SK-N-SH (cell line): ENCODE measurements around the gene DUSP6. TPM values are rescaled to one million over a fixed set of nuclear protein-coding genes. Genes with fewer than 3 reads are reported as not detected.
A peak's percentile ranks its signal among the peaks of the same experiment; 100 is the strongest.

ENCODE experiments used
- CTCF ChIA-PET: fragments of 300-600, 350-600 bp; formaldehyde crosslinking; extraction: SDS; loops from one replicate; lab custom pipeline; 2021; lab: Yijun Ruan, JAX
- POLR2A ChIA-PET: fragments of 350-600 bp; sonication (Branson Sonifier 250); formaldehyde crosslinking; extraction: SDS; loops from one replicate; lab custom pipeline; 2020; ENCODE audit warnings: antibody characterized with exemption, inconsistent platforms; lab: Yijun Ruan, JAX
- DNase-seq: peaks from one replicate; pipeline ENCODE4 v3.0.0; 2012
- H2AFZ ChIP-seq: fragments of 200-600 bp; sonication (generic); 2 replicates; pipeline ENCODE4 v1.8.1; 2016; ENCODE audit warnings: antibody characterized with exemption, mild to moderate bottlenecking, low read depth
- H3F3A ChIP-seq: fragments of 200-600 bp; sonication (generic); replicated peaks from 2 replicates; pipeline ENCODE3; 2016; ENCODE audit warnings: antibody characterized with exemption, mild to moderate bottlenecking; ENCODE audit not compliant: insufficient read depth
- H3K27ac ChIP-seq, 2 experiments: fragments of 200-500 bp in 1 of 2; fragments of 200-600 bp in 1 of 2; sonication (Bioruptor generic) in 1 of 2; sonication (generic), shearing (Covaris generic) in 1 of 2; 2 replicates each; pipeline versions ENCODE4 v1.5.1 to v1.6.1; 2014 to 2016; ENCODE audit warnings: low read depth in 2 of 2, inconsistent platforms in 1 of 2, low read length in 1 of 2, mild to moderate bottlenecking in 1 of 2, mixed read lengths in 1 of 2
- H3K27me3 ChIP-seq: fragments of 200-600 bp; sonication (generic), shearing (Covaris generic); 2 replicates; pipeline ENCODE4 v1.6.1; 2016; ENCODE audit warnings: mixed run types; ENCODE audit not compliant: insufficient read depth
- H3K36me3 ChIP-seq, 2 experiments: fragments of 200-500 bp in 1 of 2; fragments of 200-600 bp in 1 of 2; sonication (Bioruptor generic) in 1 of 2; sonication (generic) in 1 of 2; replicated peaks in 1 of 2; 2 replicates each; pipeline versions ENCODE3 to v1.5.1; 2014 to 2016; ENCODE audit warnings: low read length in 1 of 2, mild to moderate bottlenecking in 1 of 2; ENCODE audit not compliant: insufficient read depth in 2 of 2, control insufficient read depth in 1 of 2
- H3K4me1 ChIP-seq, 2 experiments: fragments of 200-500 bp in 1 of 2; fragments of 200-600 bp in 1 of 2; sonication (Bioruptor generic) in 1 of 2; sonication (generic), shearing (Covaris generic) in 1 of 2; 2 replicates each; pipeline versions ENCODE4 v1.5.1 to v1.6.1; 2014 to 2016; ENCODE audit warnings: low read depth in 1 of 2, low read length in 1 of 2, mixed run types in 1 of 2; ENCODE audit not compliant: insufficient read depth in 2 of 2, control insufficient read depth in 1 of 2
- H3K4me2 ChIP-seq: fragments of 200-600 bp; sonication (generic), shearing (Covaris generic); 2 replicates; pipeline ENCODE4 v1.6.1; 2017; ENCODE audit warnings: mixed run types
- H3K4me3 ChIP-seq, 2 experiments: fragments of 200-500 bp in 1 of 2; fragments of 200-600 bp in 1 of 2; sonication (Bioruptor generic) in 1 of 2; sonication (generic), shearing (Covaris generic) in 1 of 2; 2 replicates each; pipeline versions ENCODE4 v1.5.1 to v1.8.1; 2014 to 2016; ENCODE audit warnings: low read depth in 2 of 2, inconsistent platforms in 1 of 2, low read length in 1 of 2, mild to moderate bottlenecking in 1 of 2, mixed read lengths in 1 of 2, moderate library complexity in 1 of 2
- H3K79me2 ChIP-seq: fragments of 200-600 bp; sonication (generic); 2 replicates; pipeline ENCODE4 v1.8.1; 2017; ENCODE audit warnings: mild to moderate bottlenecking; ENCODE audit not compliant: insufficient read depth
- H3K9ac ChIP-seq: fragments of 200-600 bp; sonication (generic); 2 replicates; pipeline ENCODE4 v1.6.1; 2017; ENCODE audit warnings: mixed run types
- H3K9me2 ChIP-seq: fragments of 200-600 bp; sonication (generic); 2 replicates; pipeline ENCODE4 v1.6.1; 2017; ENCODE audit warnings: mixed run types
- H3K9me3 ChIP-seq: fragments of 200-600 bp; sonication (generic); 2 replicates; pipeline ENCODE4 v1.6.1; 2017; ENCODE audit warnings: mixed run types, mild to moderate bottlenecking, moderate library complexity
- H4K20me1 ChIP-seq: fragments of 200-600 bp; sonication (generic); 2 replicates; pipeline ENCODE4 v1.6.1; 2017; ENCODE audit warnings: mild to moderate bottlenecking, mixed run types; ENCODE audit not compliant: insufficient read depth
- EZH2phosphoT487 ChIP-seq: fragments of 200-600 bp; sonication (generic); IDR thresholded peaks from 2 replicates; pipeline ENCODE4 v1.6.1; 2017; ENCODE audit warnings: low read depth, mixed run types, mild to moderate bottlenecking, antibody characterized with exemption, moderate library complexity, borderline replicate concordance
- FOXJ3 ChIP-seq: sonication (generic); formaldehyde crosslinking; IDR thresholded peaks from 2 replicates; pipeline ENCODE4 v1.5.1; 2020; ENCODE audit warnings: mild to moderate bottlenecking, missing genetic modification reagents
- FOXM1 ChIP-seq: IDR thresholded peaks from 2 replicates; pipeline ENCODE4 v1.4.0; 2012; ENCODE audit warnings: low read depth, mild to moderate bottlenecking
- GABPA ChIP-seq: IDR thresholded peaks from 2 replicates; pipeline ENCODE4 v1.4.0; 2012; ENCODE audit warnings: low read depth, mild to moderate bottlenecking
- GATA2 ChIP-seq: sonication (generic); formaldehyde crosslinking; IDR thresholded peaks from 2 replicates; pipeline ENCODE4 v1.5.0; 2020; ENCODE audit warnings: mild to moderate bottlenecking, missing genetic modification reagents
- JUND ChIP-seq: IDR thresholded peaks from 2 replicates; pipeline ENCODE4 v1.4.0; 2012
- NRF1 ChIP-seq: IDR thresholded peaks from 2 replicates; pipeline ENCODE4 v1.6.1; 2012; ENCODE audit warnings: low read depth, mild to moderate bottlenecking, low read length
- PBX3 ChIP-seq: IDR thresholded peaks from 2 replicates; pipeline ENCODE4; 2012
- RAD21 ChIP-seq: IDR thresholded peaks from 2 replicates; pipeline ENCODE4 v1.6.1; 2012; ENCODE audit warnings: mild to moderate bottlenecking, low read length
- RCOR1 ChIP-seq: fragments of 150-350 bp; IDR thresholded peaks from 2 replicates; pipeline ENCODE4 v1.6.1; 2017; ENCODE audit warnings: antibody characterized with exemption, low read length
- REST ChIP-seq: IDR thresholded peaks from 2 replicates; pipeline ENCODE4 v1.6.1; 2012; ENCODE audit warnings: mild to moderate bottlenecking, low read depth, low read length, moderate library complexity
- RXRA ChIP-seq: IDR thresholded peaks from 2 replicates; pipeline ENCODE4 v1.4.0; 2012; ENCODE audit warnings: low read depth, mild to moderate bottlenecking, borderline replicate concordance
- SIN3A ChIP-seq: IDR thresholded peaks from 2 replicates; pipeline ENCODE4 v1.6.1; 2012; ENCODE audit warnings: low read depth, mild to moderate bottlenecking, low read length, moderate library complexity, borderline replicate concordance
- SMC3 ChIP-seq: IDR thresholded peaks from 2 replicates; pipeline ENCODE4 v1.6.1; 2012; ENCODE audit warnings: low read depth, low read length, improper control_type of control experiment
- TAF1 ChIP-seq: IDR thresholded peaks from 2 replicates; pipeline ENCODE4 v1.6.1; 2012; ENCODE audit warnings: low read depth, mild to moderate bottlenecking, low read length, moderate library complexity, borderline replicate concordance
- TEAD4 ChIP-seq: IDR thresholded peaks from 2 replicates; pipeline ENCODE4 v1.4.0; 2012; ENCODE audit warnings: mild to moderate bottlenecking, borderline replicate concordance; ENCODE audit not compliant: insufficient read depth
- YY1 ChIP-seq: IDR thresholded peaks from 2 replicates; pipeline ENCODE4 v1.4.0; 2012; ENCODE audit warnings: low read depth, mild to moderate bottlenecking
- WGBS: methylation state at CpG from one replicate; pipeline ENCODE4 v1.1.6; 2017; ENCODE audit warnings: low lambda C conversion rate; 5-methylcytosine and 5-hydroxymethylcytosine counted together
- polyA plus RNA-seq, 3 experiments: library from polyadenylated mRNA; depleted of rRNA; stranded (reverse); fragments of >200 nt; gene quantifications; 2 replicates each; pipeline ENCODE4 v1.2.3, GENCODE V29; 2012
- TF ChIP-seq, protein P1 (sequence below): fragments of 150-350 bp; IDR thresholded peaks from 2 replicates; pipeline ENCODE4 v1.6.1; 2016; ENCODE audit warnings: mild to moderate bottlenecking, low read depth, low read length

Gene DUSP6
- polyA plus RNA-seq, 1 of the 3 experiments (the other 2 are of a cell fraction): 71.4 TPM

- DNase-seq: no peak
- Histone ChIP-seq H3K9ac (no peak overlapping the region), H3K9me3 (no peaks in the 10 kb centered on the region), H3K27me3 (no peaks in the 10 kb centered on the region), H3K4me2 (no peak overlapping the region), H2AFZ (no peak overlapping the region), H3K36me3 (no peaks in the 10 kb centered on the region), H3F3A (no peaks in the 10 kb centered on the region), H3K4me1 (peaks cover 27 to 35% of the 10 kb centered on the region in 2 experiments; a peak in 3 of 4 replicates), H3K9me2 (no peaks in the 10 kb centered on the region), H3K27ac (peak overlapping the region in 1 of 2 experiments; percentile 88; a peak in 2 of 4 replicates), H4K20me1 (no peaks in the 10 kb centered on the region), H3K79me2 (no peaks in the 10 kb centered on the region), H3K4me3 (no peak overlapping the region)
- CTCF ChIA-PET: no interaction called here
- no peak for TF ChIP-seq REST
- TF ChIP-seq RAD21: no peak
- no peak for TF ChIP-seq YY1
- no peak for TF ChIP-seq SMC3
- no peak for TF ChIP-seq GABPA
- TF ChIP-seq JUND: no peak
- TF ChIP-seq RCOR1: no peak
- no peak for TF ChIP-seq EZH2phosphoT487
- TF ChIP-seq, protein P1, sequence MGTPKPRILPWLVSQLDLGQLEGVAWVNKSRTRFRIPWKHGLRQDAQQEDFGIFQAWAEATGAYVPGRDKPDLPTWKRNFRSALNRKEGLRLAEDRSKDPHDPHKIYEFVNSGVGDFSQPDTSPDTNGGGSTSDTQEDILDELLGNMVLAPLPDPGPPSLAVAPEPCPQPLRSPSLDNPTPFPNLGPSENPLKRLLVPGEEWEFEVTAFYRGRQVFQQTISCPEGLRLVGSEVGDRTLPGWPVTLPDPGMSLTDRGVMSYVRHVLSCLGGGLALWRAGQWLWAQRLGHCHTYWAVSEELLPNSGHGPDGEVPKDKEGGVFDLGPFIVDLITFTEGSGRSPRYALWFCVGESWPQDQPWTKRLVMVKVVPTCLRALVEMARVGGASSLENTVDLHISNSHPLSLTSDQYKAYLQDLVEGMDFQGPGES: no peak
- no peak for TF ChIP-seq PBX3
- no peak for TF ChIP-seq GATA2
- WGBS: 83% methylated on average over 5 of the region's 5 CpGs
- POLR2A ChIA-PET: no interaction called here
Measured at GRCh38 chr12:89382328-89382727, 30.0 kb upstream of the DUSP6 start.

GRCh38 chr12:89379839-89380467 lies 27.7 kb upstream of the DUSP6 start:
- Histone ChIP-seq H3K9me3 (no peaks in the 10 kb centered on the region), H3K4me3 (no peak overlapping the region), H3K9ac (no peak overlapping the region), H3K4me2 (no peak overlapping the region), H3K27ac (no peak overlapping the region), H3K4me1 (peaks cover 21 to 28% of the 10 kb centered on the region in 2 experiments; a peak in 3 of 4 replicates), H3F3A (no peaks in the 10 kb centered on the region), H4K20me1 (no peaks in the 10 kb centered on the region), H3K9me2 (no peaks in the 10 kb centered on the region), H3K27me3 (no peaks in the 10 kb centered on the region), H3K79me2 (no peaks in the 10 kb centered on the region), H3K36me3 (no peaks in the 10 kb centered on the region), H2AFZ (no peak overlapping the region)
- ChIA-PET POLR2A (no interaction called here), CTCF (interaction anchor here (1.3 kb wide), 1 partner anchor 360 kb away, joined by 5 read pairs; no protein-coding TSS in a partner anchor)
- DNase-seq: no peak
- WGBS: 95% methylated on average over 5 of the region's 5 CpGs
- TF ChIP-seq REST (no peak), NRF1 (no peak), TEAD4 (no peak), RAD21 (no peak), RXRA (no peak), EZH2phosphoT487 (no peak), TAF1 (no peak), FOXJ3 (CRISPR knock-in tag) (no peak), FOXM1 (no peak), SIN3A (no peak)
